Left ventricle myocardium inferior (tissue), 1 donor: ENCODE data around the gene RNF145. TPM values are rescaled to one million over a fixed set of nuclear protein-coding genes. Genes with fewer than 3 reads are reported as not detected.
"Not testable (repeated sequence)": the region's sequence is repeated elsewhere in the genome, so short reads cannot be mapped to it uniquely, and the experiment has no call there.

Source experiments
- DNase-seq: peaks from one replicate; pipeline ENCODE4 v3.0.0-alpha.2; 2020
- H3K27ac ChIP-seq: fragments of 200-600 bp; replicated peaks from 2 replicates; pipeline ENCODE4 v1.8.0; 2021
- H3K27me3 ChIP-seq: fragments of 200-600 bp; 2 replicates; pipeline ENCODE4 v1.8.0; 2021; ENCODE audit warnings: low read depth
- H3K36me3 ChIP-seq: fragments of 200-600 bp; 2 replicates; pipeline ENCODE4 v1.8.0; 2021
- H3K4me1 ChIP-seq: fragments of 200-600 bp; 2 replicates; pipeline ENCODE4 v1.8.0; 2021
- H3K4me3 ChIP-seq: fragments of 200-600 bp; 2 replicates; pipeline ENCODE4 v1.8.0; 2021; ENCODE audit warnings: mild to moderate bottlenecking, moderate library complexity
- H3K9me3 ChIP-seq: fragments of 200-600 bp; replicated peaks from 2 replicates; pipeline ENCODE4 v1.8.0; 2021
- intact Hi-C: fragments of 100-400 bp; cut with micrococcal nuclease; formaldehyde crosslinking; loops from one replicate; pipeline ENCODE4 v1.11.0; 2022
- total RNA-seq: library from RNA; stranded (reverse); fragmentation: NEBNext Ultra II Directional; extraction: Animal tissue kit (Norgen Biotek cat#: 25700); gene quantifications from one replicate; pipeline ENCODE4 v1.2.1, GENCODE V29; 2021
- TF ChIP-seq, protein P1 (sequence below): fragments of 200-600 bp; IDR thresholded peaks from 2 replicates; pipeline ENCODE4 v1.8.0; 2021; ENCODE audit warnings: antibody characterized with exemption, mild to moderate bottlenecking, borderline replicate concordance
- donor health status: DM: no; HTN: yes; CAD: no; lungs with severe emphysema.

Gene RNF145
- total RNA-seq, 1 donor from 2014 or later, result 18.0 TPM

DNA sequence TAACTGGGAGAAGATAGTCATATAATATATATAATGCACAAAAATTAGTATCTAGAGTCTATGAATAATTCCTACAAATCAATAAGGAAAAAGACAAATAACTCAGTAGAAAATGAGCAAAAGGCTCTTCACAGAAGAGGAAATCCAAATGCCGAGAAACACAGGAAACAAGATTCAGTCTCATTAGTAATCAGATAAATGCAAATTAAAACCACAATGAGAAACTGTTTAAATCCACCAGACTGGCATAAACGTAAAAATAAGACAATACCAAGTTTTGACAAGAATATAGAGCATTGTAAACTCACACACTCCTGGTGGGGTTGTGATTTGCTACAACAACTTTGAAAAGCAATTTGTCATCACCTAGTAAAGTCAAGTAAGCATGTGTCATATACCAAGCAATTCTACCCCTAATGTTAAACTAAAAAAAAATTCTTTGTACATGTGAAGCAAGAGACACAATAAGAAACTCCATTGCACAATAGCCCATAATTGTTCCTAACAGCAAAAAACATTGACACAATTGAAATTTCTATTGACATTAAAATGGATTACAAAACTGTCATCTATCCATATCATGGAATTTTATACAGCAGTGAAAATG, 32.7 kb upstream of the RNF145 start:
- TF ChIP-seq, protein P1, sequence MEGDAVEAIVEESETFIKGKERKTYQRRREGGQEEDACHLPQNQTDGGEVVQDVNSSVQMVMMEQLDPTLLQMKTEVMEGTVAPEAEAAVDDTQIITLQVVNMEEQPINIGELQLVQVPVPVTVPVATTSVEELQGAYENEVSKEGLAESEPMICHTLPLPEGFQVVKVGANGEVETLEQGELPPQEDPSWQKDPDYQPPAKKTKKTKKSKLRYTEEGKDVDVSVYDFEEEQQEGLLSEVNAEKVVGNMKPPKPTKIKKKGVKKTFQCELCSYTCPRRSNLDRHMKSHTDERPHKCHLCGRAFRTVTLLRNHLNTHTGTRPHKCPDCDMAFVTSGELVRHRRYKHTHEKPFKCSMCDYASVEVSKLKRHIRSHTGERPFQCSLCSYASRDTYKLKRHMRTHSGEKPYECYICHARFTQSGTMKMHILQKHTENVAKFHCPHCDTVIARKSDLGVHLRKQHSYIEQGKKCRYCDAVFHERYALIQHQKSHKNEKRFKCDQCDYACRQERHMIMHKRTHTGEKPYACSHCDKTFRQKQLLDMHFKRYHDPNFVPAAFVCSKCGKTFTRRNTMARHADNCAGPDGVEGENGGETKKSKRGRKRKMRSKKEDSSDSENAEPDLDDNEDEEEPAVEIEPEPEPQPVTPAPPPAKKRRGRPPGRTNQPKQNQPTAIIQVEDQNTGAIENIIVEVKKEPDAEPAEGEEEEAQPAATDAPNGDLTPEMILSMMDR, result no peak
- Histone ChIP-seq H3K36me3 (no peaks in the 10 kb centered on the region), H3K4me3 (no peak overlapping the region), H3K4me1 (no peaks in the 10 kb centered on the region), H3K27ac (no peak overlapping the region), H3K27me3 (peaks cover under 1% of the 10 kb centered on the region), H3K9me3 (no peaks in the 10 kb centered on the region)
- intact Hi-C loops, result no loop called here
- no peak for DNase-seq

GRCh38 chr5:159240301-159240870, 31.0 kb upstream of the RNF145 start:
- TF ChIP-seq, protein P1, result no peak
- H3K4me1 ChIP-seq, result no peaks in the 10 kb centered on the region
- H3K27ac ChIP-seq, result no peak overlapping the region
- no peak overlapping the region for H3K4me3 ChIP-seq
- no peaks in the 10 kb centered on the region for H3K9me3 ChIP-seq
- no peaks in the 10 kb centered on the region for H3K36me3 ChIP-seq
- DNase-seq, result no peak
- intact Hi-C loops, result no loop called here
- no peaks in the 10 kb centered on the region for H3K27me3 ChIP-seq

DNA sequence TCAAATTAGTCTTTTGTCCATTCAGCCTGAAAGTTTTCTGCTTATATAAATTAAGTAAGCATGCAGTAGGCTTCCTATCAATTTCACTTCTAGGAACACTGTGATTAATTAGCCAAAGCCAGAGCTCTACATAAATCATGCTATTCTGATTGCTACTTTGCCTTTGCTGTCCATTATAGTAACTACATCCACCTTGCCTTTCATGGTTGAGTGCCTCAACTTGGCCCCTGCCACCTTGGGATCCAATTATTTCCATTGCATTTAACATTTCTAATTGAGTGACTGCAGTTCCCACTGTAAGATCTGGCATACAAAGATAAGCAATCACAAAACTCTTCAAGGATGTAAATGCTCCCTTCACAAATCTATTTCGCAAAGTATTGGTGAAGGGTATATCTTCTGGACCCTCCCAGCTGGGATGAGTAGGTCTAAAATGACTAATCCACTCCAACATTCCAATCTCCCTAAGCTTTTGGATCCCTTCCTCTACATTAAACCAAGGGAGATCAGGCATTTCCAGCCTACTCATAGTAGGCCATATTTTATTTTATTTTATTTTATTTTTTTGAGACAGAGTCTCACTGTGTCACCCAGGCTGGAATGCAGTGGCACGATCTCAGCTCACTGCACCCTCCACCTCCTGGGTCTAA, 26.6 kb upstream of the RNF145 start:
- H3K4me1 ChIP-seq, intact Hi-C loops, H3K27me3 ChIP-seq, H3K4me3 ChIP-seq, DNase-seq, H3K27ac ChIP-seq, H3K36me3 ChIP-seq, H3K9me3 ChIP-seq: not testable (repeated sequence)

GRCh38 chr5:159231167-159231566, 21.8 kb upstream of the RNF145 start:
- intact Hi-C loops, result no loop called here
- no peak for DNase-seq
- no peaks in the 10 kb centered on the region for H3K4me1 ChIP-seq

DNA sequence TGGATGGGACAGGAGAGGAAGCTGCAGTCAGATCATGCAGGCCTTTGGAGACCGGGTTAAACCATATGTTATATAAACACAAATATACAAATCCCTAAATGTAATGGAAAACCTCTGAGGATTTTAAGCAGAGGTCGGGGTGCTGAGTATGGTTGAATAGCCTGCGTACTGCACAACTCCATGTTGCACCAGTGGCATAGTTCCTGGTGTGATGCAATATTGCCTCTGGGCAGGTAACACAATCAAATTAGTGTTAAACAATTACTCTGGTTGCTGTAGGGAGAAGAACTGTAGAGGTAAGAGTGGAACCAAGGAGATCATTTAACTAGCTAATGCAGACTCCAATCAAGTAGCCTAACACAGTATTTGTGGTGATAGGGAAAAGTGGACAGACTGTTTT, 21.3 kb upstream of the RNF145 start:
- no peaks in the 10 kb centered on the region for H3K4me1 ChIP-seq
- TF ChIP-seq, protein P1, result no peak
- intact Hi-C loops, result no loop called here

More at GRCh38 chr5:159231167-159231566, 21.8 kb upstream of the RNF145 start:
- TF ChIP-seq, protein P1, result no peak
- Histone ChIP-seq H3K27ac (no peak overlapping the region), H3K9me3 (no peaks in the 10 kb centered on the region), H3K27me3 (no peaks in the 10 kb centered on the region), H3K36me3 (no peaks in the 10 kb centered on the region), H3K4me3 (no peak overlapping the region)

GRCh38 chr5:159228097-159228496, 18.7 kb upstream of the RNF145 start:
- DNase-seq, H3K4me3 ChIP-seq, H3K36me3 ChIP-seq, H3K4me1 ChIP-seq, intact Hi-C loops, H3K27me3 ChIP-seq, H3K9me3 ChIP-seq, H3K27ac ChIP-seq: not testable (repeated sequence)

More for the DNA sequence above, 21.3 kb upstream of the RNF145 start:
- DNase-seq, result no peak
- Histone ChIP-seq H3K9me3 (no peaks in the 10 kb centered on the region), H3K36me3 (no peaks in the 10 kb centered on the region), H3K4me3 (no peak overlapping the region), H3K27me3 (no peaks in the 10 kb centered on the region), H3K27ac (no peak overlapping the region)
